ENCODE results near the gene HYAL4.

Gene HYAL4

GRCh38 chr7:123862775-123863174 lies 17.8 kb downstream of the HYAL4 start:
- TF ChIP-seq CTCF (IDR thresholded peaks at IDR 0.05), result no peak

DNA sequence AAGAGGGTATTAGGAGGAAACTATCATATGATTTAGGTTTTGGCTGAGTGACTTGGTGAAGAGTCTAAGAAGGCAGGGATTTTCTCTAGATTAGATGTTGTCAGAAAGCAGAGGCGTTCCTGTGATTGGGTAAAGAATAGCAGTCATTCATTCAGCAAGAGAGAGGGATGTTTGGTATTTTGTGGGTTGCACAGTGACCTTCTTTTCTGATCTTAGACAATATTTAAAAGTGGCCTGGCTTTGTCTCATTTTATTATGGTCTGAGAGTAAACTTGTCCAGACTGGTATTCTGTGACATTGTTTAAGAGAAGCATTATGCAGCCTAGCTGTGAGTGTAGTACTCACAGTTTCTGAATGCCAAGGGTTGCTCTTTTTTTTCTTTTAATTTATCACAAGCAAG lies 18.5 kb downstream of the HYAL4 start:
- no peak for TF ChIP-seq CTCF (IDR thresholded peaks at IDR 0.05)

GRCh38 chr7:123864012-123864411 lies 19.0 kb downstream of the HYAL4 start:
- no peak for TF ChIP-seq CTCF (IDR thresholded peaks at IDR 0.05)

DNA sequence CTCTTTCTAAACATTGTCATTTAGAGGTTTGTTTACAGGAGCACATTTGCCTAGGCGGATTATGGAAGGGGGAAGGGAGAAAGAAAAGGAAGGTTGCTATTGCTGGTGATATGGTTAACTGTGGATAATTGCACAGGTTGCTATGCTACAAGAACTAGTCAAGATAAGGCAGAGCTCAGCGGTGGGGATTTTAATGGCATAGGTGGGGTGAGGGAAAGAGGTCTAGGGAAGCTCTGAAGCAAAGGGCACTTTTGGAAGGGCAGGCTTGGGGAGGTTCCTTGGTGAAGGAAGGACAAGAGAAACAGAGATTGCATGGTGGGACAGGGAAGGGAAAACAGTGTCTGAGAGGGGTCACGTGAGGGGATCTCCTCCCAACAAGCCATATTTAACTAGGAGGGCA lies 19.5 kb downstream of the HYAL4 start:
- TF ChIP-seq CTCF (IDR thresholded peaks at IDR 0.05), result no peak

DNA sequence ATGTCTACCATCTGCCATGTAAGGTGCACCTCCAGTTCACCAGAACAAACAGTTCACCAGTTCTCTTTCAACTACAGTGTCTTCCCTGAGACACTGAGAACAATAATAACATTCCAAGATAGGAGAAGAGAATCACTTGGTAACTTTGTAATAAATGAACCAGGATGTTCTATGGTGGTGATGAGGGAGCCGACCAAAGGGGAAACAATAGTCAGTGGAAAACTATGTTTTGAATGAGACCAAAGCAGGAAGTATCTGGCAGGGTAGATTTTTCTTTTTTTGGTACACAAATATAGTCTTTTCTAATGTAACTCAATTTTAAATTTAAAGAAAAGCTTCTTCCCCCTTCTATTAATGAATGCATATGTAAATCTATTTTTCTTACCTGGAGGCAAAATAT lies 20.0 kb downstream of the HYAL4 start:
- no peak for TF ChIP-seq CTCF (IDR thresholded peaks at IDR 0.05)

- TF ChIP-seq CTCF (IDR thresholded peaks at IDR 0.05), result peak; percentile 68
Measured at GRCh38 chr7:123865517-123866117, 20.6 kb downstream of the HYAL4 start.

DNA sequence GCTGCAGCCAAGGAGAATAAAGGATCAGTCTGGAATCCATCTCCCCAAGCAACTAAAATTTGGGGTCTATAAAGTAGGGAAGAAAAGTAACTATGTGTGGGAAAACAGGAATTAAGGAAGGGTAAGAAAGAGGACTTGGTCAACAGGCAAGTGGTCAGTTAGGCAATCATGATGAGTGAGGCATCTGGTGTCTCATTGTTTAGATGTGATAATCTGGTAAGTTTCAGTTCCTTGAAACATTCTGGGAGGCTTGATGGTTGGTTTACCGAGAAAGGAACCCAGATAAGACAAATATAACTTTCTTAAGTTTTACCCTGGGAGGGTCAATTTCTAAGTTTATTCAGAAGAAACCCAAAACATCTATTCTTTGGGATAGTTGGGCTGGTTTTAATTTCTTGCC lies 22.3 kb downstream of the HYAL4 start:
- TF ChIP-seq CTCF (IDR thresholded peaks at IDR 0.05), result no peak

Measured in LNCAP (cell line).